GM12865 (cell line): ENCODE measurements around the gene MIEN1.
A peak's percentile ranks its signal among the peaks of the same experiment; 100 is the strongest.

Experiments used
- DNase-seq: peaks from one replicate; pipeline ENCODE4 v3.0.0; 2010; ENCODE audit warnings: low read depth
- H3K4me3 ChIP-seq: 2 replicates; pipeline ENCODE4 v1.5.1; 2011; ENCODE audit warnings: mild to moderate bottlenecking, low read depth, low read length, control low read depth
- TF ChIP-seq, protein P1 (sequence below): IDR thresholded peaks from 2 replicates; pipeline ENCODE4 v1.5.1; 2011; ENCODE audit warnings: low read length, control low read depth, low read depth, inconsistent platforms; ENCODE audit not compliant: insufficient read depth; ENCODE audit errors: missing control alignments

The MIEN1 gene

DNA sequence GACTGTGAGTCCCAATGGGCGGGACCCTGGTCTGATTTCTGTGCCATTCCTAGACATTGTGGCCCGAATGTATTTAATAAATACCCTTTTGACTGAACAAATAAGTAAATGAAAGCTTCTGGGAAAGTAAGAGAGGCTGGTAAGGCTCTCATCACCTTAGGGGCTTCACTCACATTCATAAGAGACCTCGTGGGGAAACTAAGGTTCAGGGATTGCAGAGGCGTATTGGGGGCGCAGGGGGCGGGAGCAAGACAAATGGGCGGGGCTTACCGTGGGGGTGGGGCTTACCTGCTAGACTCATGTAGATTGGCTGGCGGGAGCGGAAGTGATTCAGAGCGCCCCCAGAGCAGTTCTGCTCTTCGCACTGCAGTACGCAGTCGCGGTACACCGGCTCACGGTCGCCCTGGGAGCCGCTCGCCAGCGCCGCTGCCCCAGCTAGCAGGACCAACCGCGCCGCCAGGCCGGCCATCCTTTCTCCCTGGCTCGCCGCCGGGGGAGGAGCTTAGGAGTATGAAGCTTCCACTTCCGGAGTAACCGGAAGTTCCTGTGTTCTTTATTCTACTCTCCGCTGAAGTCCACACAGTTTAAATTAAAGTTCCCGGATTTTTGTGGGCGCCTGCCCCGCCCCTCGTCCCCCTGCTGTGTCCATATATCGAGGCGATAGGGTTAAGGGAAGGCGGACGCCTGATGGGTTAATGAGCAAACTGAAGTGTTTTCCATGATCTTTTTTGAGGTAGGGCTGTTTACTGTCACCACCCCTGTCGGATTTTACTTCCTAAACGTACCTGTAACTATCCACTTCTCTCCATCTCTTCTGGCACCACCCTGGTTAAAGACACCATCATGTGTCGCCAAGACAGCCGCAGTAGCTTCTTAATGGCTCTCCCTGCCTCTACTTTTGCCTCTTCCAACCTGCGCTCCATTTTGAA, 42.5 kb downstream of the MIEN1 start, which contains the start of gene PGAP3:
PGAP3 (minus strand) TSS at position 512 of the 929 bp plus-strand sequence; CDS start at position 469, 43 bp downstream.
- DNase-seq: peak; percentile 96
- peak within 1 kb of the TSS; percentile 80 for H3K4me3 ChIP-seq
- TF ChIP-seq, protein P1, sequence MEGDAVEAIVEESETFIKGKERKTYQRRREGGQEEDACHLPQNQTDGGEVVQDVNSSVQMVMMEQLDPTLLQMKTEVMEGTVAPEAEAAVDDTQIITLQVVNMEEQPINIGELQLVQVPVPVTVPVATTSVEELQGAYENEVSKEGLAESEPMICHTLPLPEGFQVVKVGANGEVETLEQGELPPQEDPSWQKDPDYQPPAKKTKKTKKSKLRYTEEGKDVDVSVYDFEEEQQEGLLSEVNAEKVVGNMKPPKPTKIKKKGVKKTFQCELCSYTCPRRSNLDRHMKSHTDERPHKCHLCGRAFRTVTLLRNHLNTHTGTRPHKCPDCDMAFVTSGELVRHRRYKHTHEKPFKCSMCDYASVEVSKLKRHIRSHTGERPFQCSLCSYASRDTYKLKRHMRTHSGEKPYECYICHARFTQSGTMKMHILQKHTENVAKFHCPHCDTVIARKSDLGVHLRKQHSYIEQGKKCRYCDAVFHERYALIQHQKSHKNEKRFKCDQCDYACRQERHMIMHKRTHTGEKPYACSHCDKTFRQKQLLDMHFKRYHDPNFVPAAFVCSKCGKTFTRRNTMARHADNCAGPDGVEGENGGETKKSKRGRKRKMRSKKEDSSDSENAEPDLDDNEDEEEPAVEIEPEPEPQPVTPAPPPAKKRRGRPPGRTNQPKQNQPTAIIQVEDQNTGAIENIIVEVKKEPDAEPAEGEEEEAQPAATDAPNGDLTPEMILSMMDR: no peak

- no peak for DNase-seq
- peak overlapping the region; percentile 80; the same call in 1 of the 2 replicates for H3K4me3 ChIP-seq
- TF ChIP-seq, protein P1: no peak
Measured at GRCh38 chr17:39687101-39687545, 43.2 kb downstream of the MIEN1 start.

- no peak overlapping the region for H3K4me3 ChIP-seq
- no peak for DNase-seq
- TF ChIP-seq, protein P1: no peak
Measured at GRCh38 chr17:39684369-39685192, 45.8 kb downstream of the MIEN1 start.

- H3K4me3 ChIP-seq: no peak overlapping the region
- no peak for DNase-seq
- TF ChIP-seq, protein P1: no peak
Measured at GRCh38 chr17:39683295-39683939, 46.9 kb downstream of the MIEN1 start.

- H3K4me3 ChIP-seq: no peak overlapping the region
- TF ChIP-seq, protein P1: no peak
Measured at GRCh38 chr17:39679521-39680192, 50.7 kb downstream of the MIEN1 start.

More at GRCh38 chr17:39679521-39680192, 50.7 kb downstream of the MIEN1 start:
- DNase-seq: peak; percentile 42
